K562 (cell line): ENCODE measurements around the gene RAD54L.

Experiments
- DDX20 ChIP-seq: fragments of 450-650 bp; IDR thresholded peaks from 2 replicates; pipeline ENCODE4 v1.6.1; 2016; ENCODE audit warnings: missing genetic modification characterization, low read depth, mild to moderate bottlenecking, missing compliant biosample characterization, moderate library complexity
- PPARD ChIP-seq: fragments of 250-450 bp; sonication (Bioruptor Pico); IDR thresholded peaks from 2 replicates; pipeline ENCODE4 v1.8.0; 2022; ENCODE audit warnings: inconsistent platforms, mild to moderate bottlenecking, moderate library complexity
- TF ChIP-seq, protein P1 (sequence below), 2 experiments: fragments of 450-650 bp; formaldehyde crosslinking in 1 of 2; IDR thresholded peaks; 2 replicates each; pipeline versions ENCODE4 v1.4.0 to v1.6.1; 2014 to 2020; ENCODE audit warnings: mild to moderate bottlenecking in 2 of 2, borderline replicate concordance in 1 of 2, low read depth in 1 of 2

DNA sequence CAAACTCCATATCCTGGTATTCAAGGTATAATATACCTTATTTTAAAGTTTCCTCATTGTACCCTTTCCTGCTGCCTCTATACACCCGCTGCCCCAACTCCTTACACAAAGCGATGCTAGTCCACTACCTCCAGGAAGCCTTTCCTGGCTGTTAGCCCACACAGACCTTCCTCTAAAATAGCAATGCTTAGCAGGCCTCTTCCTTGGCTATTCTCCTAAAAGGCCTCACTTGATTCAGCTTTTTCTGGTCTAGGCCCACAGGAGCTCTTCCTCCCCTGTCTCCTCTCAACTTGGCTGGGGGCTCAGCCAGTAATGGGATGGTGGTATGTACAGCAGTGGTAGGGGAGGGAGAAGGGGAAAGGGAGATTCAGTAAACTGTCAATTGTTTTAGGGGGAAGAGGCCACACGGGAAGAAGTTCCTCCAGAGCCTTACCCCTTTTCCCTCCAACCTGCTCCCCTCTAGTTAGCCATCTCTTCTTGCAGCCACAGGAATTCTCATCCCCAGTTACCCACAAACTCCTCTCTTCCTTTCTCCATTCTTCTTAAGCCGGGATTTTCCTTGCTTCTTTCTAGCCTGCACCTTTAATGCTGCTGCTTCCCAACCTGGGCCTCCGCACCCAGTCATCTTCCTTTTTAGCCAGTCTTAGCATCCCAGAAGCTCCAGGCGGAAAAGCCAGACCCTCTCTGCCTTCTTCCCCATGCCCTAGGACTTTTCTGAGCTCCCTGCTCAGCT, 53.3 kb downstream of the RAD54L start:
- no peak for TF ChIP-seq DDX20 (tag)
- TF ChIP-seq PPARD (CRISPR knock-in tag): no peak
- TF ChIP-seq, protein P1, sequence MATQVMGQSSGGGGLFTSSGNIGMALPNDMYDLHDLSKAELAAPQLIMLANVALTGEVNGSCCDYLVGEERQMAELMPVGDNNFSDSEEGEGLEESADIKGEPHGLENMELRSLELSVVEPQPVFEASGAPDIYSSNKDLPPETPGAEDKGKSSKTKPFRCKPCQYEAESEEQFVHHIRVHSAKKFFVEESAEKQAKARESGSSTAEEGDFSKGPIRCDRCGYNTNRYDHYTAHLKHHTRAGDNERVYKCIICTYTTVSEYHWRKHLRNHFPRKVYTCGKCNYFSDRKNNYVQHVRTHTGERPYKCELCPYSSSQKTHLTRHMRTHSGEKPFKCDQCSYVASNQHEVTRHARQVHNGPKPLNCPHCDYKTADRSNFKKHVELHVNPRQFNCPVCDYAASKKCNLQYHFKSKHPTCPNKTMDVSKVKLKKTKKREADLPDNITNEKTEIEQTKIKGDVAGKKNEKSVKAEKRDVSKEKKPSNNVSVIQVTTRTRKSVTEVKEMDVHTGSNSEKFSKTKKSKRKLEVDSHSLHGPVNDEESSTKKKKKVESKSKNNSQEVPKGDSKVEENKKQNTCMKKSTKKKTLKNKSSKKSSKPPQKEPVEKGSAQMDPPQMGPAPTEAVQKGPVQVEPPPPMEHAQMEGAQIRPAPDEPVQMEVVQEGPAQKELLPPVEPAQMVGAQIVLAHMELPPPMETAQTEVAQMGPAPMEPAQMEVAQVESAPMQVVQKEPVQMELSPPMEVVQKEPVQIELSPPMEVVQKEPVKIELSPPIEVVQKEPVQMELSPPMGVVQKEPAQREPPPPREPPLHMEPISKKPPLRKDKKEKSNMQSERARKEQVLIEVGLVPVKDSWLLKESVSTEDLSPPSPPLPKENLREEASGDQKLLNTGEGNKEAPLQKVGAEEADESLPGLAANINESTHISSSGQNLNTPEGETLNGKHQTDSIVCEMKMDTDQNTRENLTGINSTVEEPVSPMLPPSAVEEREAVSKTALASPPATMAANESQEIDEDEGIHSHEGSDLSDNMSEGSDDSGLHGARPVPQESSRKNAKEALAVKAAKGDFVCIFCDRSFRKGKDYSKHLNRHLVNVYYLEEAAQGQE (IDR thresholded peaks at IDR 0.05; ENCODE audit: borderline replicate concordance): no peak
- TF ChIP-seq, protein P1 (CRISPR knock-in tag; IDR thresholded peaks at IDR 0.05; ENCODE audit: low read depth): no peak
